ENCODE results near the gene KCNQ1.

KCNQ1 gene

GRCh38 chr11:2656859-2657258, 212.1 kb downstream of the KCNQ1 start:
- Histone ChIP-seq H3K4me1 (ENCODE audit: insufficient read depth, low read length, poor library complexity, severe bottlenecking) (peaks cover 11% of the 10 kb centered on the region), H3K79me2 (ENCODE audit: insufficient read depth, low read length) (no peaks in the 10 kb centered on the region), H3K9me3 (ENCODE audit: insufficient read depth, low read depth, low read length) (peaks cover 23% of the 10 kb centered on the region), H3K27me3 (ENCODE audit: insufficient read depth, low read length, poor library complexity, severe bottlenecking) (no peaks in the 10 kb centered on the region), H3F3A (ENCODE audit: low read depth) (no peaks in the 10 kb centered on the region), H3K9ac (ENCODE audit: low read depth, low read length, poor library complexity, severe bottlenecking) (no peak overlapping the region), H3K4me2 (ENCODE audit: low read depth, low read length, poor library complexity, severe bottlenecking) (no peak overlapping the region), H3K9me2 (replicated peaks; ENCODE audit: low read depth, low read length) (no peaks in the 10 kb centered on the region), H2AFZ (ENCODE audit: low read length) (no peak overlapping the region), H3K4me3 (ENCODE audit: low read length, poor library complexity, severe bottlenecking) (no peak overlapping the region), H3K36me3 (ENCODE audit: insufficient read depth, low read length) (no peaks in the 10 kb centered on the region), H4K20me1 (ENCODE audit: insufficient read depth, low read length, poor library complexity, severe bottlenecking) (no peaks in the 10 kb centered on the region)
- no peak for TF ChIP-seq EZH2phosphoT487 (IDR thresholded peaks at IDR 0.05; ENCODE audit: borderline replicate concordance)
- no peak for TF ChIP-seq CTCF (conservative IDR thresholded peaks at IDR 0.05; ENCODE audit: low read length)

- no peak overlapping the region for H3K9ac ChIP-seq (ENCODE audit: low read depth, low read length, poor library complexity, severe bottlenecking)
- peaks cover 11% of the 10 kb centered on the region for H3K4me1 ChIP-seq (ENCODE audit: insufficient read depth, low read length, poor library complexity, severe bottlenecking)
- H3K9me2 ChIP-seq (replicated peaks; ENCODE audit: low read depth, low read length): no peaks in the 10 kb centered on the region
- TF ChIP-seq CTCF (conservative IDR thresholded peaks at IDR 0.05; ENCODE audit: low read length) (no peak), EZH2phosphoT487 (IDR thresholded peaks at IDR 0.05; ENCODE audit: borderline replicate concordance) (no peak)
- no peaks in the 10 kb centered on the region for H3K27me3 ChIP-seq (ENCODE audit: insufficient read depth, low read length, poor library complexity, severe bottlenecking)
- H3K9me3 ChIP-seq (ENCODE audit: insufficient read depth, low read depth, low read length): peaks cover 23% of the 10 kb centered on the region
- no peaks in the 10 kb centered on the region for H3K79me2 ChIP-seq (ENCODE audit: insufficient read depth, low read length)
- no peak overlapping the region for H3K4me2 ChIP-seq (ENCODE audit: low read depth, low read length, poor library complexity, severe bottlenecking)
- H3K36me3 ChIP-seq (ENCODE audit: insufficient read depth, low read length): no peaks in the 10 kb centered on the region
- H3K4me3 ChIP-seq (ENCODE audit: low read length, poor library complexity, severe bottlenecking): no peak overlapping the region
- H2AFZ ChIP-seq (ENCODE audit: low read length): no peak overlapping the region
- H4K20me1 ChIP-seq (ENCODE audit: insufficient read depth, low read length, poor library complexity, severe bottlenecking): no peaks in the 10 kb centered on the region
- no peaks in the 10 kb centered on the region for H3F3A ChIP-seq (ENCODE audit: low read depth)
Observed at GRCh38 chr11:2657697-2658284, 213.0 kb downstream of the KCNQ1 start.

GRCh38 chr11:2660357-2660939, 215.6 kb downstream of the KCNQ1 start:
- no peaks in the 10 kb centered on the region for H4K20me1 ChIP-seq (ENCODE audit: insufficient read depth, low read length, poor library complexity, severe bottlenecking)
- peaks cover 11% of the 10 kb centered on the region for H3K4me1 ChIP-seq (ENCODE audit: insufficient read depth, low read length, poor library complexity, severe bottlenecking)
- no peaks in the 10 kb centered on the region for H3K9me2 ChIP-seq (replicated peaks; ENCODE audit: low read depth, low read length)
- peaks cover 23% of the 10 kb centered on the region for H3K9me3 ChIP-seq (ENCODE audit: insufficient read depth, low read depth, low read length)
- TF ChIP-seq EZH2phosphoT487 (IDR thresholded peaks at IDR 0.05; ENCODE audit: borderline replicate concordance) (no peak), CTCF (conservative IDR thresholded peaks at IDR 0.05; ENCODE audit: low read length) (no peak)
- no peak overlapping the region for H3K9ac ChIP-seq (ENCODE audit: low read depth, low read length, poor library complexity, severe bottlenecking)
- no peak overlapping the region for H3K4me2 ChIP-seq (ENCODE audit: low read depth, low read length, poor library complexity, severe bottlenecking)
- no peaks in the 10 kb centered on the region for H3K79me2 ChIP-seq (ENCODE audit: insufficient read depth, low read length)
- H3K4me3 ChIP-seq (ENCODE audit: low read length, poor library complexity, severe bottlenecking): no peak overlapping the region
- no peaks in the 10 kb centered on the region for H3F3A ChIP-seq (ENCODE audit: low read depth)
- no peaks in the 10 kb centered on the region for H3K27me3 ChIP-seq (ENCODE audit: insufficient read depth, low read length, poor library complexity, severe bottlenecking)
- H2AFZ ChIP-seq (ENCODE audit: low read length): no peak overlapping the region
- H3K36me3 ChIP-seq (ENCODE audit: insufficient read depth, low read length): peaks cover 5% of the 10 kb centered on the region; the same call in 1 of the 2 replicates

All from Loucy (cell line).